DOHH2 (cell line): ENCODE measurements around the gene ARHGAP44.

Source experiments
- EZH2phosphoT487 ChIP-seq: fragments of 200-600 bp; sonication (generic); IDR thresholded peaks from 2 replicates; pipeline ENCODE4 v1.6.1; 2017; ENCODE audit warnings: borderline replicate concordance, mild to moderate bottlenecking, antibody characterized with exemption, low read length, moderate library complexity, mixed read lengths
- TF ChIP-seq, protein P1 (sequence below): fragments of 200-600 bp; sonication (generic); IDR thresholded peaks from one replicate; pipeline ENCODE4 v1.5.1; 2014; ENCODE audit warnings: antibody characterized with exemption, mild to moderate bottlenecking, low read depth, low read length; ENCODE audit not compliant: poor library complexity, severe bottlenecking

DNA sequence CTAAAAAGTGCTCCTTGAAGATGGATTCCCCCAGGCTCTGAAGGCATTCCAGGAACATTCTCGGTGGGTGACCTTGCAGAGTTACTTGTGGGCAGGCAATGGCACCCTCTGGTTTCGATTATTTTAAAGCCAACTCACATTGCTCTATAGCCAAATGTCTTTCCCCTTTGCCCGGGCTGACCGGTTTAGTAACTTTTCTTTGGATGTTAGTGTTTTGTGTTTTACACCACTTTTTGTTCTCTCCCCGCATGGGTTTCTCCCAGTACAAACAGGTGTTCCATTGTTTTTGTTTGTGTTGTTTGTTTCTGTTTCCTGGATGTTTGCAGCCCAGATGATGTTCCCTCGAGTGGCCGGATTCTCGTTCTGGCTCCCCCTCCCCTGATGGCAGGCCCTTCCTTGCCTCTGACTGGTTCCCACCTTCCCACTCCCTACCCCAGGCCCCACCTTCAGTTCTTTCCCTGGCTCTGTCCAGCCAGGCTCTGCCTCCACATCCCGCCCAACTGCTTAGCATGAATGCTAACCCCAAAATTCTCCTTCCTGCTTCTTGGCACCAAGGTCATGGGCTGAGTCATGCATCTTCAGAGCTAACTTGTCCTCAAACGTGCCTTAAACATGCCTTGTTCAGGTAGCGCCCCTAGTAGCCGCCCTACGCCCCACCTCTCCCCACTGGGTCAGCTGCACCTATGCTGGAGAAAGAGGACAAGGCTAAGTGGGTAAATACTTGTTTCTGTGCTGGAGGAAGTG, 187.9 kb downstream of the ARHGAP44 start:
- TF ChIP-seq, protein P1, sequence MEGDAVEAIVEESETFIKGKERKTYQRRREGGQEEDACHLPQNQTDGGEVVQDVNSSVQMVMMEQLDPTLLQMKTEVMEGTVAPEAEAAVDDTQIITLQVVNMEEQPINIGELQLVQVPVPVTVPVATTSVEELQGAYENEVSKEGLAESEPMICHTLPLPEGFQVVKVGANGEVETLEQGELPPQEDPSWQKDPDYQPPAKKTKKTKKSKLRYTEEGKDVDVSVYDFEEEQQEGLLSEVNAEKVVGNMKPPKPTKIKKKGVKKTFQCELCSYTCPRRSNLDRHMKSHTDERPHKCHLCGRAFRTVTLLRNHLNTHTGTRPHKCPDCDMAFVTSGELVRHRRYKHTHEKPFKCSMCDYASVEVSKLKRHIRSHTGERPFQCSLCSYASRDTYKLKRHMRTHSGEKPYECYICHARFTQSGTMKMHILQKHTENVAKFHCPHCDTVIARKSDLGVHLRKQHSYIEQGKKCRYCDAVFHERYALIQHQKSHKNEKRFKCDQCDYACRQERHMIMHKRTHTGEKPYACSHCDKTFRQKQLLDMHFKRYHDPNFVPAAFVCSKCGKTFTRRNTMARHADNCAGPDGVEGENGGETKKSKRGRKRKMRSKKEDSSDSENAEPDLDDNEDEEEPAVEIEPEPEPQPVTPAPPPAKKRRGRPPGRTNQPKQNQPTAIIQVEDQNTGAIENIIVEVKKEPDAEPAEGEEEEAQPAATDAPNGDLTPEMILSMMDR: no peak
- TF ChIP-seq EZH2phosphoT487: no peak
